ENCODE measurements around the gene KIF16B. TPM values are rescaled to one million over a fixed set of nuclear protein-coding genes. Genes with fewer than 3 reads are reported as not detected.

Gene KIF16B
- total RNA-seq, 1 experiment from 2014 or later: 16.6 TPM

DNA sequence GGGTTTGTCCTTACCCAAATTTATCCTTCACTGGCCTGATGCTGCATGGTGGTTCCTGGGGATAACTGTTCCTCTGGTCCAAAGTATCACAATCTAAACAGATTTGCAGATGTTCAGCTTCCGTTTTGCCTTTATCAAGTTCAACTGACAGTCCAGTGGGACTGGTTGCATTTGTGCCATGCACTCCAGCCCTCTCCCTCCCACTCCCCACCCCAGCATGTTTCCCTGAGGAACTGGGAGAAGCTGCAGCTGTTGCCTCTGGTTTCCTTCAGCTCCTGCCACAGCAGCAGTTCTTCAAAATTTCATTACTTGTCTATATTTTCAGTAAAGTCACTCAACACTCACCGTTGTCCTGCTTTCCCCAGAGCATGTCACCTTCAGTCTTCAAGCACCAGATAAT is 39.5 kb upstream of the KIF16B start:
- DNase-seq (ENCODE audit: low read depth, low spot score) (no peak), ATAC-seq (no peak)
- no peak overlapping the region for H3K27ac ChIP-seq (ENCODE audit: low read length)
- H3K4me3 ChIP-seq (ENCODE audit: low read depth in 2 of 2, low read length in 2 of 2): no peak overlapping the region
- no peaks in the 10 kb centered on the region for H3K9me3 ChIP-seq (ENCODE audit: control insufficient read depth, insufficient read depth, low read depth, low read length)
- H3K27me3 ChIP-seq (ENCODE audit: control insufficient read depth, insufficient read depth, low read length): no peaks in the 10 kb centered on the region; the same call in 1 of the 2 replicates
- BruUV-seq (replicated peaks): no TSS peak
- intact Hi-C loops (cut with micrococcal nuclease; ENCODE audit: unreplicated experiment) (no loop called here), in situ Hi-C loops (cut with HindIII; ENCODE audit: low pct_unique_long_range_greater_than_20kb, low sequenced_read_pairs) (no loop called here)
- no peaks in the 10 kb centered on the region for H3K36me3 ChIP-seq (ENCODE audit: control insufficient read depth, insufficient read depth, low read length)
- no peak for TF ChIP-seq TCF7L2 (IDR thresholded peaks at IDR 0.05; ENCODE audit: low read depth, low read length)
- no peak for TF ChIP-seq POLR2AphosphoS5 (IDR thresholded peaks at IDR 0.05; ENCODE audit: low read depth, low read length)
- TF ChIP-seq, protein P1, sequence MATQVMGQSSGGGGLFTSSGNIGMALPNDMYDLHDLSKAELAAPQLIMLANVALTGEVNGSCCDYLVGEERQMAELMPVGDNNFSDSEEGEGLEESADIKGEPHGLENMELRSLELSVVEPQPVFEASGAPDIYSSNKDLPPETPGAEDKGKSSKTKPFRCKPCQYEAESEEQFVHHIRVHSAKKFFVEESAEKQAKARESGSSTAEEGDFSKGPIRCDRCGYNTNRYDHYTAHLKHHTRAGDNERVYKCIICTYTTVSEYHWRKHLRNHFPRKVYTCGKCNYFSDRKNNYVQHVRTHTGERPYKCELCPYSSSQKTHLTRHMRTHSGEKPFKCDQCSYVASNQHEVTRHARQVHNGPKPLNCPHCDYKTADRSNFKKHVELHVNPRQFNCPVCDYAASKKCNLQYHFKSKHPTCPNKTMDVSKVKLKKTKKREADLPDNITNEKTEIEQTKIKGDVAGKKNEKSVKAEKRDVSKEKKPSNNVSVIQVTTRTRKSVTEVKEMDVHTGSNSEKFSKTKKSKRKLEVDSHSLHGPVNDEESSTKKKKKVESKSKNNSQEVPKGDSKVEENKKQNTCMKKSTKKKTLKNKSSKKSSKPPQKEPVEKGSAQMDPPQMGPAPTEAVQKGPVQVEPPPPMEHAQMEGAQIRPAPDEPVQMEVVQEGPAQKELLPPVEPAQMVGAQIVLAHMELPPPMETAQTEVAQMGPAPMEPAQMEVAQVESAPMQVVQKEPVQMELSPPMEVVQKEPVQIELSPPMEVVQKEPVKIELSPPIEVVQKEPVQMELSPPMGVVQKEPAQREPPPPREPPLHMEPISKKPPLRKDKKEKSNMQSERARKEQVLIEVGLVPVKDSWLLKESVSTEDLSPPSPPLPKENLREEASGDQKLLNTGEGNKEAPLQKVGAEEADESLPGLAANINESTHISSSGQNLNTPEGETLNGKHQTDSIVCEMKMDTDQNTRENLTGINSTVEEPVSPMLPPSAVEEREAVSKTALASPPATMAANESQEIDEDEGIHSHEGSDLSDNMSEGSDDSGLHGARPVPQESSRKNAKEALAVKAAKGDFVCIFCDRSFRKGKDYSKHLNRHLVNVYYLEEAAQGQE (IDR thresholded peaks at IDR 0.05; ENCODE audit: insufficient read depth in 1 of 2, low read depth in 2 of 2, low read length in 1 of 2): no peak
- ChIA-PET POLR2A (no interaction called here), CTCF (no interaction called here)
- H3K4me1 ChIP-seq (ENCODE audit: control insufficient read depth, insufficient read depth, low read length): no peaks in the 10 kb centered on the region

DNA sequence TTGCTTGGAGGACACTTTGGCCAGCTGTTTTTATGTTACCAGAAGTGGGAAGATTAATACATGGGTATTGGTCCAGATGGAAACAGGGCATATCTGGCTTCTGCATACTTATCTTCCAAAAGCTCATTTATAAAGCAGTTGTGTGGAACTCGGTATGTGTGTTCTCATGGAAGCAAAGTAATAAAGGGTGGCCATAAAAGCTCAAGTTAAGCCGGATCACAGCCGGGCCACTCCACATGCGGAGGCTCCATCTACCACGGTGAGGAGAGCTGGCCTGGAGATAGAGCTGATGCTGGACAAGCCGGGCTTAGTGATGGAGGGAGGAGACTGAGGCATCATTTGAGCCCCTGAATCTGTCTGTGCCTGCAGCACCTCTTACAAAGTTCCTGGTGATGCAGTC is 38.6 kb upstream of the KIF16B start:
- in situ Hi-C loops (cut with HindIII; ENCODE audit: low pct_unique_long_range_greater_than_20kb, low sequenced_read_pairs): no loop called here
- CTCF ChIA-PET: no interaction called here

More for the DNA sequence above, 38.6 kb upstream of the KIF16B start:
- no peak overlapping the region for H3K27ac ChIP-seq (ENCODE audit: low read length)
- no peaks in the 10 kb centered on the region for H3K9me3 ChIP-seq (ENCODE audit: control insufficient read depth, insufficient read depth, low read depth, low read length)
- BruUV-seq (replicated peaks): no TSS peak
- no peaks in the 10 kb centered on the region; the same call in 1 of the 2 replicates for H3K27me3 ChIP-seq (ENCODE audit: control insufficient read depth, insufficient read depth, low read length)
- ATAC-seq (no peak), DNase-seq (ENCODE audit: low read depth, low spot score) (no peak)
- intact Hi-C loops (cut with micrococcal nuclease; ENCODE audit: unreplicated experiment): no loop called here
- POLR2A ChIA-PET: interaction anchor here (0.6 kb wide), 1 partner anchor 37 kb away, joined by 7 read pairs; no protein-coding TSS in a partner anchor
- H3K36me3 ChIP-seq (ENCODE audit: control insufficient read depth, insufficient read depth, low read length): no peaks in the 10 kb centered on the region
- no peak overlapping the region for H3K4me3 ChIP-seq (ENCODE audit: low read depth in 2 of 2, low read length in 2 of 2)
- TF ChIP-seq TCF7L2 (IDR thresholded peaks at IDR 0.05; ENCODE audit: low read depth, low read length): no peak
- TF ChIP-seq, protein P1 (IDR thresholded peaks at IDR 0.05; ENCODE audit: insufficient read depth in 1 of 2, low read depth in 2 of 2, low read length in 1 of 2): no peak
- H3K4me1 ChIP-seq (ENCODE audit: control insufficient read depth, insufficient read depth, low read length): no peaks in the 10 kb centered on the region
